SKM-1 (cell line): ENCODE data around the gene KIRREL1.

Experiments
- DNase-seq: peaks from one replicate; lab custom pipeline; 2025; ENCODE audit not compliant: unreplicated experiment; lab: John Stamatoyannopoulos, UW

The KIRREL1 gene

GRCh38 chr1:157971769-157972168 lies 21.7 kb upstream of the KIRREL1 start:
- DNase-seq: no peak

- no peak for DNase-seq
Observed at GRCh38 chr1:157975228-157975950, 18.1 kb upstream of the KIRREL1 start.

GRCh38 chr1:157976888-157977287 lies 16.6 kb upstream of the KIRREL1 start:
- DNase-seq: no peak

DNA sequence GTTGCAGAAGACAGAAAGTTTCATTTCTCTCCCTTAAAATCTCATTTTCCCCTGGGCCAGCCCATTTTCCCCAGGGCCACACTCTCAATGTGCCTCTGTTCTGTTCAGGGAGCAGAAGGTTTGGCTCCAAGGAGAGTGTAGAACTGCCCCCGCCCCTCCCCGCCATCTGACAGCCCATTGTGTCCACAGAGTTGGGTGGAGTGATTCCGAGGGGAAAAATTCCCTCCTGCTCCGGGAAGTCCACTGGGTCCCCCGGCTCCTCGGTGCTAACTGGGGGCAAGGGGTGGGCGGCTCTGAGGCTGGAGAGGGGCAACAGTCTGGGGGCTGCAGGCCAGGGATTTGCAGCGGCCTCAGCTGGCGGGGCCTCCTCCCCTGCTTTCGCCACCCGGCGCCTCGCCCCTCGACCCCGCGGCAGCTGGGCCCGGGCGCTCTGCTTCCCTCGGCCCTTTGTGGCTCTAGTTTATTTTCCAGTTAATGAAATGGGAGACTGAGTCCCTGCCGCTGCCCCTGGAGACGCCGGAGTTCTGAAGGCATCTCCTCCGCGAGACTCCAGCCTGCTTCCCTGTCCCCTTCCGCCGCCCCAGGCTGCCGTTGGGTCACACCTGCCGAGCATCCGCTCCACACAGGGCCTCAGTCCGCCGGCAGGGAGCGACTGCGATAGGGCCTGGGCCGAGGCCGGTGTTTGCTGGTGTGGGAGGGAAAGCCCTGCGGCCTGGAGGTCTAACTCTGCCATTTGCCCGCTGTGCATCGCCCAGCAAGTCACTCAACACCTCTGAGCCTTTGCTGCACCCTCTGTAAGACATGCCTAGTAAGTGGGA lies 14.7 kb upstream of the KIRREL1 start:
- DNase-seq: no peak

GRCh38 chr1:157982136-157982535 lies 11.3 kb upstream of the KIRREL1 start:
- DNase-seq: no peak

DNA sequence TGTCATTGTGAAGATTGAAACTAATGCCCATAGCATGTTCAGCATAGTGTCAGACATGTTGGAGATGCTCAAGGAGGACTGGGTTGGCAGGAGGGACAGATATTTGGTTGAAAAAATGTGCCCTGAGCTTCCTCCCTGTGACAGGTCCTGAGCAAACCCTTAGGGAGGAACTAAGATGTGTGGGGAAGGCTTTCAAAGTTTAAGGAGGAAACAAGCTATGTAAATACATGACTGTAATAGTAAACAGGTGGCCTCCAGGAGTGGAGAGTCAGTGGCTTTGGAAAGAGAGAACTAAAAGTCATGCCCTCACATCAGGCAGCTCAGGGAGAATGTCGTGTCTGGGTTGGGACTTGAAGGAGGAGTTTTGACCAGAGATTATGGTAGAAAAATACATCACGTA lies 9.7 kb upstream of the KIRREL1 start:
- DNase-seq: no peak

- DNase-seq: no peak
Observed at GRCh38 chr1:157984469-157984868, 9.0 kb upstream of the KIRREL1 start.

DNA sequence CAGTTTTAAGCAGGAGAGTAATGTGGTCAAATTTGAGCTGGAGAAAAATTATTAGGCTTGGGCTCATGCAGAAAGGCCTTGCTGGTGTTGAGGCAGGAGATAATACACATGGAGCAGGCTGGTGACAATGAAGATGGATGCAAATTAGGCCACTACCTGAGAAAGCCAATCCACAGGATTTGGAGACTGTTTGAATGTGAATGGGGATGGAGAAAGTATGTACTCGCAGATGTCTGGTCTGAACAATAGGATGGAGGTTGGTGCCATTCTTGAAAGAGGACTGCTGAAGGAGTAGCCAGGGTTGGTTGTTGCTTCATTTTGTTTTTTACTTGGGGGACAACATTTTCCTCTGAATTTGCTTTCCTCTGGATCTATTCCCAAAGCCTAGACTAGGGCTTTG lies 8.0 kb upstream of the KIRREL1 start:
- no peak for DNase-seq

GRCh38 chr1:157988002-157988401 lies 5.4 kb upstream of the KIRREL1 start:
- no peak for DNase-seq

GRCh38 chr1:157992031-157992832 lies 1.2 kb upstream of the KIRREL1 start:
- peak; percentile 76 for DNase-seq

GRCh38 chr1:157992833-157993146 lies 655 bp upstream of the KIRREL1 start:
- peak; percentile 57 for DNase-seq

GRCh38 chr1:157993918-157994605 lies 617 bp downstream of the KIRREL1 start:
- DNase-seq: no peak

DNA sequence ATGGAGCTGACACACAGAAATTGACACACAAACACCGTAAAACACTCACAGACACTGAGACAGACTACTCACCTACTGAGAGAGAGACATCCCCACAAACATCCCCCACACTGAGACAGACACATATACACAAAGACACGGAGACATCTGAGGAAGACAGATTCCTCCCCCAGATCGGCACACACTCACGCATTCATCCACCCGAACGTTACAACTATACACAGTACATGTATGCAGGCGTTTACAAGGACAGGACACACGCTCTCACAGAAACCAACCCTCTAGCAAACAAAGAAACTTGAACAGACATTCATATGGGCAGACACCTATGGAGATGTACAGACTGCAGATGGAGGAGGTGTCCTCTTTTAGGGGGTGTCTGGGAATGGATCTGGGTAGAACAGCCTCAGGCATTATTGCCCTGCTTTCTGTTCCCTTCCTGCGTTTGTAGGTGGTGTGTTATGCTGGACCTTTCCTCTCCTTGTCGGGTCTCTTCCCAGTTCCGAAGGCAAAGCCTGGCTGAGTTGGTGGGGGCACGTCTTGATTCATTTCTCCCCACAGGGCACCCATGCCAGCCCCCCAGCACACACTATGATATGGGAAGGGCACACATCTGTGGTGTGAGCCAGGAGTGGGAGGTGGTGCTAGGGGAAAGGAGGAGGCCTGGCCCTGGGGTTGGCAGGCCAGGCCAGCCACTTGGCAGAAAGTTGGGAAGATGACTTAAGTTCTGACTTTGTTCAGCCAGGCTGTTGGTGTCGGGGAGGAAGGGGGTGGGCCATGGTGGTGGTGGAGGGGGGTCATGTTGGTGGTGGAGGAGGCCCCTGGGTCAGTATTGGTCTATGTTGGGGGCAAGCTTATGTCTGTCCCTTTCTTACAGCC lies 1.5 kb downstream of the KIRREL1 start:
- no peak for DNase-seq

DNA sequence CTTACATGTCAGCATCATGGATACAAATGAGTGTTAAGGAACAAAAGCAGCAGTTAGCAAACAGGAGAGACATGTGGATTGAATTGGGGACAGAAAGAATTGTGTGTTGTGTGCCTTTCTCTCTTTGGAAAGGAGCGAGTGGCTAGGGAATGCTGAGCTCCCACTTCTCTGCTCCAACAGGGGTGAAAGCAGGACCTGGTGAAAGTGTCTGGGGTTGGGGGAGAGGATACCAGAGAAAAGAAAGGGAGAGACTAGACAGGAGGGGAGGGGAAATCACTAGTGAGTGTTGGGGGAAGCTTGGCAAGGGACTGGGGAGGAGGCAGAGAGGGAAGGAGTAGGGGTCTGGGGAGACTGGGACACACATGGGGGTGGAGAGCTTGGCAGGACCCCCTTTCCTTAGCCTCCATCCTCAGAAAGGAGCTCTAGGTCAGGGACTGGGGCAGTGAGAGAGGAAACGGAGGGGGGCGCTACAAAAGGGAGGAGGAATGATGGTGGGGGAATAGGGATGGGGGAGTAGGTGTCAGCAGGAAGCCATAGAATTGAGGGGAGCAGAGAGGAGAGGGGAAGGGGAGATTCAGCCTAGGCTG lies 2.2 kb downstream of the KIRREL1 start:
- DNase-seq: no peak

- no peak for DNase-seq
Observed at GRCh38 chr1:157996433-157996832, 3.0 kb downstream of the KIRREL1 start.

GRCh38 chr1:158000507-158000906 lies 7.1 kb downstream of the KIRREL1 start:
- DNase-seq: no peak

DNA sequence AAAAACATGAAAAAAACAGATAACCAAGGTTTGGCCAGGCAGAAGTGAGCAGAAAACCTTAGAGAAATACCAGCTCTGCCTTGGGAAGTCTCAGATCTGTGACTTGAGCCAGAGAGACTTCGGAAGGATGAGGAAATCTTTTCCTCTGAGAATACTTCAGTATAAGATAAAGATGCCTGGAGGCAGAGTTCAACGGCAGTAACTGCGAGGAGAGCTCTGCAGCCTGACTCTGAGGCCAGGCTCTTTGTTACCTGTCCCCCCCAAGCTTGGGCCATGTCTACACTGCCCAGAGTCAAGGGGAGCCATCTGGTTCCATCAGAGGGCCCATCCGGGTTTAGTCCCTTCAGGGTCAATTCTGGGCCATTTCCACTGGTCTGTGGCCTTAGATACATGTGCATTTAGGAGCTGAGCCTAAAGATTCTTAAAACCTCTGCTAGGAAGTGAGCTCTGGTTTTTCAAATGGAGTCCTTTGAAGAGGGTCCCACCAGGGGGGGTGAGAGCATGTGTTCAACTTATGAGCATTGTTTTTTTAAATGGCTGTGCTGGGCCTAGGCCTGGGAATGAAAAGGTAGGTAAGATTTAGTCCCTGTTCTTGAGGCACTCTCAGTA lies 8.7 kb downstream of the KIRREL1 start:
- DNase-seq: no peak

DNA sequence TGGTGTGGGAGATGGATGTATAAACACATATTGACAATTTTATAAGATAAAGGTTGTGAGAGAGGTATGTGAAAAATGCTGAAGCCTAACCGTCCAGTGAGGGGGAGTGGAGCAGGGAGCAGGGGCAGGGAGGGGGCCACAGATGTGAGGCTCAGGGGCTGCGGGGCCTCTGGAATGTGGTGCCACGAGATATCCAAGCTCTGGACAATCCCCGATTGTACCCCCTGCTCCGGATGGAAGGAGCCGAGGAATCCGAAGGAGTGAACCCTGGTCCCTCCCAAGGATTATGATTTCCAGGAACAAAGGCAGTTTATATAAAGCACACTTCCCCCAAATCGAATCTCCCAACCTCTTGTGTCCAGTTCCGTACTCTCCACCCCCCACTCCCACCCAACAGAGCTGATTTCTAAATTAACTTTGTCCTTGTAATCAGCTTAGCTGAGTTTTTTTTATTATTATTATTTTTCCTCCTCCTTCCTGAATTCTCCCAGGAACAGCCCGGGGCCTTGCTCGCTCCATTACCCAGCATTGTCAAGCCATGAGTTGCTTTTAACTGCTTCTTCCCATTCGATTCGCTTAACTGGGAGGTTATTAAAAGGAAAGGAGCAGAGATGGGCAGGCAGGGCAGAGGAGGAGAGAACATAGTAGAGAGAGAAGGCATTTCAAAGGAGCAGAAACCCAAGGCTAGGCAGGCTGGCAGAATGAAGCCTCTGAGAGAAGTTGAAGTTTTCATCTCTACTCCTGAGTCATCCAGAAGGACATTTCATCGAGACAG lies 9.4 kb downstream of the KIRREL1 start:
- no peak for DNase-seq

GRCh38 chr1:158003406-158003800 lies 10.0 kb downstream of the KIRREL1 start:
- no peak for DNase-seq
